ENCODE data around the gene HPS3.
"Not testable (repeated sequence)": the region's sequence is repeated elsewhere in the genome, so short reads cannot be mapped to it uniquely, and the experiment has no call there.

The HPS3 gene

GRCh38 chr3:149129326-149130205 is at the start of gene HPS3:
Gene HPS3, plus strand, starts transcription at chr3:149129638. Its CDS starts 86 bp downstream, at chr3:149129724.
- peak; percentile 90 for DNase-seq

GRCh38 chr3:149080011-149080698 is 49.3 kb upstream of the HPS3 start:
- DNase-seq, result no peak

GRCh38 chr3:149080699-149081091 is 48.7 kb upstream of the HPS3 start:
- DNase-seq, result no peak

- no peak for DNase-seq
Observed at GRCh38 chr3:149081772-149082171, 47.7 kb upstream of the HPS3 start.

- peak; percentile 6 for DNase-seq
Observed at GRCh38 chr3:149085828-149086231, 43.6 kb upstream of the HPS3 start.

- DNase-seq, result peak; percentile 98
Observed at GRCh38 chr3:149086232-149086988, 43.0 kb upstream of the HPS3 start, which contains the start of gene HLTF. Gene HLTF, minus strand, starts transcription at chr3:149086533. Its CDS starts 197 bp downstream, at chr3:149086336.

GRCh38 chr3:149087208-149087607 is 42.2 kb upstream of the HPS3 start:
- no peak for DNase-seq

GRCh38 chr3:149089395-149089794 is 40.0 kb upstream of the HPS3 start:
- DNase-seq, result no peak

- no peak for DNase-seq
Observed at GRCh38 chr3:149090461-149090860, 39.0 kb upstream of the HPS3 start.

- DNase-seq, result no peak
Observed at GRCh38 chr3:149090907-149091306, 38.5 kb upstream of the HPS3 start.

GRCh38 chr3:149091983-149092382 is 37.5 kb upstream of the HPS3 start:
- DNase-seq, result no peak

- no peak for DNase-seq
Observed at GRCh38 chr3:149095487-149095886, 34.0 kb upstream of the HPS3 start.

- not testable (repeated sequence) for DNase-seq
Observed at GRCh38 chr3:149097987-149098386, 31.5 kb upstream of the HPS3 start.

- no peak for DNase-seq
Observed at GRCh38 chr3:149101154-149101553, 28.3 kb upstream of the HPS3 start.

- DNase-seq, result no peak
Observed at GRCh38 chr3:149101641-149102040, 27.8 kb upstream of the HPS3 start.

- no peak for DNase-seq
Observed at GRCh38 chr3:149104484-149104883, 25.0 kb upstream of the HPS3 start.

- no peak for DNase-seq
Observed at GRCh38 chr3:149114458-149114857, 15.0 kb upstream of the HPS3 start.

GRCh38 chr3:149115114-149115513 is 14.3 kb upstream of the HPS3 start:
- DNase-seq, result no peak

GRCh38 chr3:149118724-149119123 is 10.7 kb upstream of the HPS3 start:
- DNase-seq, result no peak

GRCh38 chr3:149119466-149119865 is 10.0 kb upstream of the HPS3 start:
- DNase-seq, result no peak

GRCh38 chr3:149120051-149120972 is 9.1 kb upstream of the HPS3 start:
- peak; percentile 48 for DNase-seq

Measured in DMS153 (cell line).